Stimulated activated CD8-positive, alpha-beta memory T cell treated with anti-CD3 and anti-CD28 coated beads, Interleukin-12 subunit alpha, Interleukin-12 subunit beta, amount 100 ng/mL, for 24 hours (primary cell): ENCODE results near the gene HSPB8.

ENCODE experiments used
- DNase-seq: peaks from one replicate; pipeline ENCODE4 v3.0.0-alpha.2; 2020; ENCODE audit errors: extremely low read depth

HSPB8 gene

DNA sequence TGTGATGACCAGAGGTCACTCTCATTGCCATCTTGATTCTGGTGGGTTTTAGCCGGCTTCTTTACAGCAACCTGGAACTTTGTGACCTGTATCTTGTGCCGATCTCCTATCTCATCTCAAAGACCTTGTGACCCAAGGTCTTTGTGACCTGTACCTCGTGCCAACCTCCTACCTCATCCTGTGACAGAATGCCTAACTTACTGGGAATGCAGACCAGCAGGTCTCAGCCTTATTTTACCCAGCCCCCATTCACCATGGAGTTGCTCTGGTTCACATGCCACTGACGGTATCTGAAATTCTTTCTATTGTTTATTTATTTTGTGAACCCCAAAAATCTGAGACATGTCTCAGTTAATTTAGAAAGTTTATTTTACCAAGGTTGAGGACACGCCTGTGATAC lies 7.4 kb upstream of the HSPB8 start:
- DNase-seq = no peak

DNA sequence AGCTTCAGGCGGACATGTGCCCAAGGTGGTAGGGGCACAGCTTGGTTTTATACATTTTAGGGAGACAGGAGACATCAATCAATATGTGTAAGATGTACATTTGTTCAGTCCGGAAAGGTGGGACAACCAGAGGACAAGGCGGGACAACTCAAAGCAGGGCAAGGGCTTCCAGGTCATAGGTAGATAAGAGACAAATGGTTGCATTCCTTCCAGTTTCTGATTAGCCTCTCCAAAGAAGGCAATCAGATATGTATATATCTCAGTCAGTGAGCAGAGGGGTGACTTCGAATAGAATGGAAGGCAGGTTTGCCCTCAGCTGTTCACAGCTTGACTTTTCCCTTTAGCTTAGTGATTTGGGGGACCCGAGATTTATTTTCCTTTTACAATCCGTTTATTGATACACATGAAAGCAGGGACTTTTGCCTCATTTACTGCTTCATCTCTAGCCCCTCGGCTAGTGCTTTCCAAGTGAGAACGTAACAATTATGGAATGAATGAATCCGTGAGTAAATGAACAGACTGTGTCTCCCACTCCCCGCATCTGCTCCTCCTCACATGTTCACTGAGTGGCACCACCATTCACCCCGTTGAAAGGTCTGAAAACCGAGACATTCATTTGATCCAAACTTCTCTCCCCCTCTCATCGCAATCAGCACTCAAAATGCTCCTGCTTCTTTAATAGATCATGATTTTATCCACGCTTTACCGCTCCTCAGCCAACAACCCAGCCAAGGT lies 6.9 kb upstream of the HSPB8 start:
- no peak for DNase-seq

DNA sequence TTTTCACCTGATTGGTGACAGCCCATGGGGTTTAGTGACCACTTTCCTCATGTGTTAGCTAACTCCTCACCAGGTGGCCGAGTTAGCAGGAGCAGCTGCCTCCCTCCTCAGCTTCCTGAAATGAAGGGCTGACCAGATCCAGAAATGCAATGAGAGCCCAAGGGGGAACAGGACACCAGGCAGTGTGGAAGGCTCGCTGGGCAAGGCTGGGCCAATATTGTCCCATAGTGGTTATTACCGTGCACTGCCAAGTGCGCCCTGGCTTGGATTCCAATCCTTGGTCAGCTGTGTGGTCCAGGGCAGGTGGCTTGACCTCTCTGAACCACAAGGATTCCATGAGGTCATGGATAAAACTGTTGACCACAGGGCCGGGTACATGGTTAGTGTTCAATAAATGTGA lies 3.6 kb upstream of the HSPB8 start:
- DNase-seq = no peak

DNA sequence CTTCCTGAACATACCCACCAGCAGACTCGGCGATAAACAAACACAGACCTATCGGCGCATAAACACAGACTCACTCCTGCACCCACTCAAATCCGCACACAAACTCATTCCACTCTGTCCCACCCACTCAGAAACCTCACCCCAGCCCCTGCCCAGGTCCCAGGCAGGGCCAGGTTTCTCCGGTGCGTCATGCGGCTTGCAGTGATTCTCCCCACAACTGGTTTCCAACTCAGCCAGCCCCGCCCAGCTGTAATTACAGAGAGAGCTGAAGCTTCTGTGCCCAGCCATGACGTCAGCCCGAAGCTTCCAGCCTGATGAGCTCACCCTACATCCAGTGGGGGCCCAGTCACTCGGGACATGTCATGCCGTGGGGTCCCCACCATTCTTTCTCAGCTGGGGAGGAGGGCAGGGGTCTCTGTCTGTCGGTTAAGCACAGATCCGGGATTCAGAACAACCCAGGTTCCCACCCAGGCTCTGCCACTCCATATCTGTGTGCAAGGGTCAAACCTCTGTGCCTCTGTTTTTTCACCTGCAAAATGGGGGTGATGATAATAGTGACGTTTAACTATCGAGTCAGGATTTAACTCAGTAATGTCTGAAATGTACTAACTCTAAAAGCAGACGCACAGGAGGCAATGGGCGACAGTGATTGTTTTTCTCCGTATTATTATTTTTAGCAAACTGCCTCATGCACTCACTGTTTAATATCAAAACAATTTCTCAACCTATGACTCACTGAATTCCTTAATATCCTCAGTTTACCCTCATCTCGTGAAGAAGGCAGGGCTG lies 2.3 kb upstream of the HSPB8 start:
- DNase-seq = no peak

DNA sequence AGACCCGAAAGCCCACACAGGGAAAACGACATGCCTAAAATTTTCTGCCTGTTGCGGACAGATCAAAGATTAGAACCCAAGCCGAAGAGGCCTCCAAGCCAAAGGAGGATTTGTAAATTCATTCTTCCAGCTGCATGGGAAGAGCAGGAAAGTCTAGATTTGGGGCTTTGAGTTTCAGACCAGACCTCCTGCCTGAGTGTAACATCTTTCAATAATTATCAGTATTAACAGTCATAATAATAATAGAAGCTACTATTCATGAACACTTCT lies 1.7 kb upstream of the HSPB8 start:
- no peak for DNase-seq

DNA sequence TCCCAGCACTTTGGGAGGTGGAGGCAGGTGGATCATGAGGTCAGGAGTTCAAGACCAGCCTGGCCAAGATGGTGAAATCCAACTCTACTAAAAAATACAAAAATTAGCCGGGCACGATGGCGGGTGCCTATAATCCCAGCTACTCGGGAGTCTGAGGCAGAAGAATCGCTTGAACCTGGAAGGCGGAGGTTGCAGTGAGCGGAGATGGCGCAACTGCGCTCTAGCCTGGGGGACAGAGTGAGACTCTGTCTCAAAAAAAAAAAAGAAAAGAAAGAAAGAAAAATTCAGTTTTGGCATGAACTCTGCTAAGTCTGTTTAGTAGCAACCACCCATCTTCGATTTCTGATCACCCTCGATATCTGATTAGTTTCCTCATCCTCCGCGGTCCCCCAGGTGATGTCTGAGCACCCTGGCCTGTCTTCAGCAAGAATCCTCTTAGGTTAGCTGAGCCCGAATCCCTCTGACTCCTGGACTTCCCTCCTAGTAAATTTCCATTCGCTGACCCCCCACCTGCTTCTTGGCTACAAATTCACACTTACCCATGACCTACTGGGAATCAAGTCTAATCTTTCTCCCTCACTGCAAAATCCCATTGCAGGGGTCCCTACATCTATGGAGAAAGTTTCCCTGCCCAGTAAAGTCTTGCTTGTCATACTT lies 879 bp upstream of the HSPB8 start:
- DNase-seq = no peak

DNA sequence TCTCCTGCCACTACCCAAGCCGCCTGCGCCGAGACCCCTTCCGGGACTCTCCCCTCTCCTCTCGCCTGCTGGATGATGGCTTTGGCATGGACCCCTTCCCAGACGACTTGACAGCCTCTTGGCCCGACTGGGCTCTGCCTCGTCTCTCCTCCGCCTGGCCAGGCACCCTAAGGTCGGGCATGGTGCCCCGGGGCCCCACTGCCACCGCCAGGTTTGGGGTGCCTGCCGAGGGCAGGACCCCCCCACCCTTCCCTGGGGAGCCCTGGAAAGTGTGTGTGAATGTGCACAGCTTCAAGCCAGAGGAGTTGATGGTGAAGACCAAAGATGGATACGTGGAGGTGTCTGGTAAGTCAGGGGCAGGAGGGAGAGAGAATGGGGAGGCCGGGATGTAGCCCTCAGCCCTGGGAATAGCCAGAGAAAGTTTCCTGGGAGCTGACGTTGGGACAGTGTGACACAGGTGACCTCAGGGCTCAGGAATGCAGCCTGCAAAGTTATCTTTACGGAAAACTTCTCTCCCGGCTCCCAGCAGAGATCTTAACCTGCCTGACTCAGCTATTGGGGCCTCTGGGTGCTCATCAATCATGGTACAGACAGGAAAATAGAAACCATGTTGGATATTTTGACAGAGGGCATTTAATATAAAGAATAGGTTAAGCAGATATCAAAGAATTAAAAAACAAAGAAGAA lies 747 bp downstream of the HSPB8 start:
- DNase-seq = no peak

DNA sequence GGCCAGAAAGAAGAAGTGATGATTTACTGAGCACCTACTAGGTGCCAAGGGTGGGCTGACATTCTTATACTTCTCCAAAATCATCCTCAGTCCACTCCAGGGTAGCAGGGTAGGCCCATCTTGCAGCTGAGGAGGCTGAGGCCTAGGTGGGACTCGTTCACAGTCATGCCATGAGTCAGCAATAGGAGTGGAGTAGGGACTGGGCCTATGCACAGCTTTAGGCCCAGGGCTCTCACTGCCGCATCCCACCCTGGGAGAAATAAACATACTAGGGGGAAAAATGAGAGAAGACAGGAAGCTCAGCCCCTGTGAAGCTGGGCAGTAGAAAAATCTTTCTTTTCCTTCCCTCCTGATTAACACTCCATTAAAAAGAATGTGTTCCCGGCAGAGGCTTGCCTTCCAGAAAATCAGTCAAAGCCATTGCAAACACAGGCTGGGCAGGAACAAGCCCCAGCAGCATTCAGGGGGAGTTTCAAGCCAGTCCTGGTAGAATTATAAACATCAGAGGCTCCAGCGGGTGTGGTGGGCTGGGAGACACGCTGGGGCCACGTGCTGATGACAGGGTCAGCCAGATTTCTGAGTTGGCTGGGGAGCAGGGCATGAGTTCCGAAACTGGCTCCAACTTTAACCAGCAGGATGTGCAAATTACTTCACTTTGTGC lies 1.8 kb downstream of the HSPB8 start:
- no peak for DNase-seq

DNA sequence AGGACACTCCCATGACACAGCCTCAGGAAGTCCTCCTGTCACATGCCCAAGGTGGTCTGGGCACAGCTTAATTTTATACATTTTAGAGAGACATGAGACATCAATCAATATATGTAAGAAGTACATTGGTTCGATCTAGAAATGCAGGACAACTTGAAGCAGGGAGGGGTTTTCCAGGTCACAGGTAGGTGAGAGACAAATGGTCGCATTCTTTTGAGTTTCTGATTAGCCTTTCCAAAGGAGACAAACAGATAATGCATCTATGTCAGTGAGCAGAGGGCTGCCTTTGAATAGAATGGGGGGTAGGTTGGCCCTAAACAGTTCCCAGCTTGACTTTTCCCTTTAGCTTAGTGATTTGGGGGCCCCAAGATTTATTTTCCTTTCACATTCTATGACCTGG lies 2.5 kb downstream of the HSPB8 start:
- no peak for DNase-seq

DNA sequence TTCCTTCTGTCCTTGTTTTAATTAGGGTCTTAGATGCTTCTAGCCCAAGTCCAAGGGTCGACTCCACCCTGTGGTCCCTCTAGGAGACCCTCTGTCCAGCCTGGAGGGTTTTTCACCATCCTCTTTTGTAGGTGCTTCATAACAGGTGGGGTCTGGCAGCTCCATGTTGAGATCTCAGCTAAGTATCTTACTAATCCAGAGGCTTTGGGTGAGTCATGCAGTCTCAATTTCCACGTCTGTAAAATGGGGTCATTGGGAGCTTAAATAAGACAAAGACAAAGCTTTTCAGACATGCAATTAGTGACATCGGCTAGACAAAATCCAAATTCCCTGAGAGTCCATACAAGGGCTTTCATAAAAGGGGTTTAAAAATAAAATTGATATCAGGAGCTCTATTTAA lies 3.2 kb downstream of the HSPB8 start:
- DNase-seq = no peak

DNA sequence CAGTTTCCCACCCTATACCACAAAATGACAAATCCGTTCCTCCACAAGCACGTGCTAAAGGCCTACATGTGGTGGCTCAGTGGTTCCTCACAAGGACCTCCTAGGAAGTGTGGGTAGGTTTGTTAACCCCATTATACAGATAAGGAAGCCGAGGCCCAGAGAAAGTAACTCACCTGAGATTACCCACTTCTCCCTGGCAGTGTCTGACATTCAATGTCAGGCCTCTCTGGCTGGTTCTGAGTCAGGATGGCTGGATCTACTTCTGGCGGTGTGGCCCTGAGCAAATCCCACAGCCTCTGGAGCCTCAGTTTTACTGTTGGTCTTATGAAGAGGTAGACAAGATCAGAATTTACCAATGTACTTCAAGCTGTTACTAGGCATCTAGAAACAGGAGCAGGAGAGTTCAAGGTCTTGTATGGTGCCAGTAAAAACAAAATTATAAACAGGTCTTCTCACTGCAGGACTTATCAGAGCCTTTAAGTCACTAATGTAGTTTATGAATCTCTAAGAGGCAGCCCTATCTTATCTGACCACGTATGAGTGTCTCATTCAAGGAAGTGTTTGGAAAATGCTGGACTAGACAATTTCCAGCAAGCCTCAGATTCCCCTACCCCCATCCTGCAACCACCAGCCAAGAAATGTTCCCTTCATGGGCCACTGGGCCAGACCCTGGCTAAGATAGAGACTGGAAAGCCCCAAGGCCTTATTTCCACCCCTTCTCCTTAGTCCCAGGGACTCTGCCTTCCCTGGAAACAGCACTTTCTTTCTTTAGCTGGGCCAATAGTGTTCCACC lies 4.2 kb downstream of the HSPB8 start:
- no peak for DNase-seq

DNA sequence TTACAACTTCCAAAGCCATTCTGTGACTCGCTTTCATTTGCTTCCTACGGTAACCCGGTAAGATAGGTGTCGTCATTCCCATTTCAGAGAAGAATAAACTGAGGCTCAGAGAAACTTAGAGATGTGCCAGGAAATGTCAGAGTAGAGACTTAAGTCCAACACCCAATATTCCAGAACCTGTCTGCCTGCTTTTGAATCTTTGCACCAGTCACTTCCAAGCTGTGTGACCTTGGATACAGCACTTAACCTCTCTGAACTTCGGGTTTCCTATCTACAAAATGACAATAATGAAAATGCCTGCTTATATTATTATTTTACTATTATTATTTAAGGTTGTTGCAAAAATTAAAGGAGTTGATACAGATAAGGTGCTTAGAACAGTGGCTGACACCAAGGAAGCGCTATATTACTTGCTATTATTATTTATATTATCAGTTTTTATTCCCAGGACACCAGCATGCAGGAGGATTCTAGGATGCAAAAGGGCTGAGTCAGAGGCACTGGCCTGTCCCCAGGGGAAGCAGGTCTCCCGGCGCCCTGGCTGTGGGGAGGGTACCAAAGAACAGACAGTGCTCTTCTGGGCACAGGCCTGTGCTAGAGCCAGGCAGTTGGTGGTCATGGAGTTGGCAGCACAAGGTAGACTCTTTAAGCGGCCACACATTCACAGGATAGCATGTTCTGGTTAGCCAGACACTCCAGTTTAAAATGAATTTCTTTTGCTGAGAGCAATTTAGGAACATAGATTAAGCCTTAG lies 5.4 kb downstream of the HSPB8 start:
- no peak for DNase-seq

DNA sequence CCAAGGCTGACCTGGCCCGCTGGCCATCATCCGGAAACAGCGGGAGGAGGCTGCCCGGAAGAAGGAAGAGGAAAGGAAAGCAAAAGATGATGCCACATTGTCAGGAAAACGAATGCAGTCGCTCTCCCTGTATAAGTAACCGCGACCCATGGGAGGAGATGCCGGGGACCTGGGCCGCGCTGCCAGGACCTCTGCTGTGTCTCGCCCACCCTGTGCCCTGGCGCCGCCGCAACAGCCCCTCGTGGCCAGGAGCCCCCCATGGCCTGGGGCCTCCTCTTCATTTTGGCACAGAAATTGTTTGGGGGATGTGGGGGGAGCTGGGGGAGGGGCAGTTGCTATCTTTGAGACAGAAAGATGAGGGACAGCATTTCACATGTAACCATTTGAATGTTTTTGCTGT lies 16.5 kb downstream of the HSPB8 start:
- no peak for DNase-seq

DNA sequence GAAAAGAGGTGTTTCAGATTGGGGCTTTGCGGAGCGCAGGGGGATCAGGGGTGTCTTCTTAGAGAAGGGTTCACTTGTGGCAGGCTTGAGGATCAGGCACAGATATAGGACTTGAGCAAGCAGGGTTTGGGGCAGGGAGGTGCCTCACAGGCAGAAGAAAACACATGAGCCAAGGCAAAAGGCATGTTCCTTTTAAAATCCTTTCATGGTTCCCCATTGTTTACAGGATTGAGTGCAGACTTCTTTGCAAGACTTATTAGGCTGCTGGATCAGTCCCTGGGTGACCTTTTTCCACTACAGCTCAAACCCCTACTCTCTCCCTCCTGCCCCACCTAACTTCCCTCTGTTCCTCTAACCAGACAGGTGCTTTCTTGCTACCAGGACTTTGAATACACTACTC lies 19.7 kb downstream of the HSPB8 start:
- no peak for DNase-seq

DNA sequence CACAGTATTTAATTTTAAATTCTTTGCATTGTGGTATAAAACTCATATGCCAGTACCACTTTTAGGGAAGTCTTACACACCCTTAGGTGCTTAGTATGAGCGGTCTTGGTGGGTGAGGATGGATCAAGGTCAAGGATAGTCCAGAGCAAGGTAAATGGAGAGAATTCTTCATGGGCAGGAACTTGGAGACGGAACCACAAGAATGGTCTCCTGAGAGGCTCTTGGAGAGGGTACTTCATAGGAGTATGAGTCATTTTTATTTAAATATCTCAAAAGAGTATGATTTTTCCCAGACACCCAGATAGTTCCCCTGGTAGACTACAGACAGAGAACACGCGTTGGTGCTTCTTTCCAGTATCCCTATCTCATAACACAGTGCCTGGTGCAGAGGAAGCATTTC lies 21.9 kb downstream of the HSPB8 start:
- DNase-seq = no peak

DNA sequence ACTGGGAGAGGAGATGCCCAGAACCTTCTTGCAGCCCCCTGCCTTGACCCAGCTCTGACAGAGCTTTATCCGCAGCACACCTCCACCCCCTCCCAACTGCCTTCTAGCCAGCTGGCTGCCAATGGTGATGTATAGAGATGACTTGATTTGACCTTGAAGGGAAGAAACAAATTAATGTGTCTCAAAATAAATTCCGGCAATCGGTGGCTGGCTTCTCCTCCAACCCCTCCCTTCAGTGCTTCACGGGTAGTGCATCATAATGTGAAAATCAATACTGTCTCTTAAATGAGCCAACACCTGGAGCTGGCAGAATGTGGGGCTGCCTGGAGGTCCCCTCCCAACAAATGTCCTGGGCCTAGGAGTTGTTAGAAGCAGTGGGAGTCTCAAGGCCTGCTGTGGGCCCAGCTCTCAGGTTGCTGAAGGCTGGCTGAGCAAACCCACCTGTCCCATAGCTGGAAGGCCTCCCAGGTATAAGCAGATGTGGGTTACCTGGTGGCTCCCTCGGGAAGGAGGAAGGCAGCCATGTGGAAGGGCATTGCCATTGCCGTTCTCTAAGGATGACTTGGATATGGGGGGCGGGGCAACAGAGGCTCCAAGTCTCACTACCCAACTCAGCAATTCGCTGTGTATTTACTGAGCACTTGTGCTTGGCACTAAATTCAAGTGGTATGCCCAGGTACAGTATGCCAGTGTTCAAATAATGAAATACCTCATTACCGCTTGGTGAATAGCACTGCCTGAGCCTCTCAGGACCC lies 23.2 kb downstream of the HSPB8 start:
- no peak for DNase-seq

DNA sequence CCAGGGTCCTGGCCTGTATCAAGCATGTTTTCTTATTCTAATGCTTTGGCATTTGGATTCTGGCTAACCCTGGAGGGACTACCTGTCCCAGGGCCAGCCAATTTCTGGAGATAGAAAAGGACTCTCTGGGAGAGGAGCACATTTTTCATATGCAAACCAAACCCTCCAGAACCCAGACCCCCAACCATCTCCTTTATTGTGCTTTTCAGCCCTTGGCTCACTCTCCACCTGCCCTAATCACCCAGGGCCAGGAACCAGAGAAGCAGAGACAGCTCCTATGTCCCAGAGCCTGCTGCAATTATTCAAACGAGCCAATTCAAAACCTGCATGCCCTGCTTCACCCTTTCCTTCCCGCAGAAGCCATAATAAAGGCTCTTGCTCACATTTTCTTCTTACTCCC lies 23.8 kb downstream of the HSPB8 start:
- no peak for DNase-seq

DNA sequence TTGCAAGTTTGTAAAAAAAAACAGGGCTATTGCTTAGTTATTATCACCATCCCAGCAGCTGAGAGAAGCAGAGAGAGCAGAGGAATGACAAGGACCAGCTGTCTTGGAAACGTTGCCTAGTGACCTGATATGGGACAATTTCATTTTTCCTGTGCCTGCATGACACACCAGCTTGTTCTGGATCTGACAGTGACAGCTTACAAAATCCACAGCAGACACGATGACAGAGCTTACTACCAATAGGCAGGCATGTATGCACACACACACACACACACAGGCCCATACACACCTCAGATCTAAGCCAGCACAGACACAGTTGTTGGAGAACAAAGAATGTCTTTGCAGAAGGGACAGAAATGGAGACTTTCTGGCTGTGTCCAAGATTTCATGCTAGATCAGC lies 25.4 kb downstream of the HSPB8 start:
- no peak for DNase-seq

DNA sequence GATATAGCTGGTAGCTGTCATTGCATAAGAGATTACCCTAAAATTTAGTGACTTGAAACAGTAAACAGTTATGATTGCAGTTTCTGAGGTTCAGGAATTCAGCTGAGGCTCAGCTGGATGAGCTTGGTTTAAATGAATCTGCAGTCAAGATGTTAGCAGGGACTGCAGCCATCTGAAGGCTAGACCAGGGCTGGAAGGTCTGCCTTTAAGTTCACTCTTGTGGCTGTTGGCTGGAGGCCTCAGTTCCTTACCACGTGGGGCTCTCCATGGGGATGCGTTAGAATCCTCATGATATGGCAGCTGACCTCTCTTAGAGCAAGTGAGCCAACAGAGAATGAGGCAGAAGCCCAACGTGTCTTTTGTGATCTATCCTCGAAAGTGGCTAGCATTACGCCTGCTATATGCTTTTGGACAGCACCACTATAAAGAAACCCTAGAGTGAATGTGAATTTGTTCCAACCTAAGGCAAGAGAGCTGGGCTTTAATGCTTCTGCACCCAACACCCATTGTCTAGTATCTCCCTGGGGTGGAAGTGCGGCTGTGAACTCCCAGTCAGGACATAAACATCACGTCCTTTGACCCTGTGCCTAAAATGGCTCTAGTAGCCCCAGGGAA lies 26.0 kb downstream of the HSPB8 start:
- no peak for DNase-seq
